Tibial nerve (tissue), 4 donors: ENCODE results near the gene GMDS.

Experiments
- EP300 ChIP-seq, 2 donors: sonication (generic); formaldehyde crosslinking; IDR thresholded peaks; one replicate each; pipeline ENCODE4 v1.6.1; 2017; ENCODE audit warnings: antibody characterized with exemption in 2 of 2, mild to moderate bottlenecking in 1 of 2
- POLR2A ChIP-seq, 2 donors: fragments of 450-650 bp; IDR thresholded peaks; one replicate each; pipeline ENCODE4 v1.6.1; 2017; ENCODE audit warnings: antibody characterized with exemption in 2 of 2, mild to moderate bottlenecking in 2 of 2, moderate library complexity in 2 of 2
- TF ChIP-seq, protein P1 (sequence below), 5 experiments: fragments of 200-600 bp in 3 of 5; fragments of 450-650 bp in 2 of 5; sonication (generic) in 3 of 5; IDR thresholded peaks; one replicate each; pipeline ENCODE4 v1.5.1; 2016 to 2019; ENCODE audit warnings: antibody characterized with exemption in 5 of 5, mild to moderate bottlenecking in 3 of 5, moderate library complexity in 2 of 5

DNA sequence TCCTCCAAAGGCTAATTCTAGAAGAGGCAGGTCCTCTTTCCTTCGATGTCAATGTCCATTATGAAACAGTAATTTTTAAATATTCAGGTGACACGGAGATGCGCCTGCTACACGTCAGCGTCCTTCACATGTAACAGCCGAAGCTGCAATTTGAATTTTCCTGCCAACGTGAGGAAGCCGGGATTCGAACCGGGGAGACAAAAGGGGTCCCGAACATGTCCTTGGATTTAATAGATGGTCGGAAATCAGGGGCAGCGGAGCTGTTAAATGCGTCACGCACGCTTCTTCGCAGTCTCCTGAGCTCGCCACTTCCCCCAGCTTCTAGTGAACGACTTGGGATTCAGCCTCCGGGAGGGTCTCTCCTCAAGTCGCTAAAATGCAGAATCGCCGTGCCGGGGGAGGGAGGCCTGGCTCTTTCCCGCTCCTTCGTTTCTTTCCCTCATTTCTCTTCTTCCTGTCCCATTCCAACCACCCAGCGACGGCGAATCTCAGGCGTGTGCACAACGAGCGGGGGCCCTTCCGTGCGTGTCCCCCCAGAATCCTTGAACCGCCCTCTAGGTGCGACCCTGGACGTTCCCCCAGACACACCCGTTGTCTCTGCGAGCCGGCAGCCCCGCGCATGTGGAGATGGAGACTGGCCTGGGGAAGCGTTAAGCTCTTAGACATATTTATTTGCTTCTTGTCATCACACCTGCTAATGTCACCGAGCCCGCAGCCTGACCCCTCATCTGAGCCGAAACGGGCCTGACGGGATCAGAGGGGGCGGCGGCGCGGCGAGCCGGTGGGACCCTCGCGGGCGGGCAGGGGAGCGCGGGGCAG, 637.0 kb downstream of the GMDS start:
- TF ChIP-seq, protein P1, sequence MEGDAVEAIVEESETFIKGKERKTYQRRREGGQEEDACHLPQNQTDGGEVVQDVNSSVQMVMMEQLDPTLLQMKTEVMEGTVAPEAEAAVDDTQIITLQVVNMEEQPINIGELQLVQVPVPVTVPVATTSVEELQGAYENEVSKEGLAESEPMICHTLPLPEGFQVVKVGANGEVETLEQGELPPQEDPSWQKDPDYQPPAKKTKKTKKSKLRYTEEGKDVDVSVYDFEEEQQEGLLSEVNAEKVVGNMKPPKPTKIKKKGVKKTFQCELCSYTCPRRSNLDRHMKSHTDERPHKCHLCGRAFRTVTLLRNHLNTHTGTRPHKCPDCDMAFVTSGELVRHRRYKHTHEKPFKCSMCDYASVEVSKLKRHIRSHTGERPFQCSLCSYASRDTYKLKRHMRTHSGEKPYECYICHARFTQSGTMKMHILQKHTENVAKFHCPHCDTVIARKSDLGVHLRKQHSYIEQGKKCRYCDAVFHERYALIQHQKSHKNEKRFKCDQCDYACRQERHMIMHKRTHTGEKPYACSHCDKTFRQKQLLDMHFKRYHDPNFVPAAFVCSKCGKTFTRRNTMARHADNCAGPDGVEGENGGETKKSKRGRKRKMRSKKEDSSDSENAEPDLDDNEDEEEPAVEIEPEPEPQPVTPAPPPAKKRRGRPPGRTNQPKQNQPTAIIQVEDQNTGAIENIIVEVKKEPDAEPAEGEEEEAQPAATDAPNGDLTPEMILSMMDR (IDR thresholded peaks at IDR 0.05), result no peak
- no peak for TF ChIP-seq POLR2A (IDR thresholded peaks at IDR 0.05)
- TF ChIP-seq EP300 (IDR thresholded peaks at IDR 0.05), result no peak
